GM20000 (cell line): Measurements from ENCODE around the gene FRAS1.

Experiments used
- DNase-seq: peaks from one replicate; pipeline ENCODE4 v3.0.0; 2012; ENCODE audit warnings: low spot score
- CTCF ChIP-seq: IDR thresholded peaks from 2 replicates; pipeline ENCODE4 v1.5.1; 2012; ENCODE audit warnings: mild to moderate bottlenecking, control low read depth; ENCODE audit errors: extremely low read depth, missing control alignments

FRAS1 gene

GRCh38 chr4:78524009-78524408, 466.9 kb downstream of the FRAS1 start:
- no peak for DNase-seq
- no peak for TF ChIP-seq CTCF

- no peak for DNase-seq
- TF ChIP-seq CTCF, result no peak
These were observed 468.4 kb downstream of the FRAS1 start for GRCh38 chr4:78525559-78525958.

- TF ChIP-seq CTCF, result no peak
- DNase-seq, result no peak
These were observed 470.0 kb downstream of the FRAS1 start for GRCh38 chr4:78527103-78527502.

- DNase-seq, result no peak
- no peak for TF ChIP-seq CTCF
These were observed 470.4 kb downstream of the FRAS1 start for GRCh38 chr4:78527555-78527954.

- DNase-seq, result no peak
- TF ChIP-seq CTCF, result no peak
These were observed 471.2 kb downstream of the FRAS1 start for GRCh38 chr4:78528327-78528726.

- DNase-seq, result no peak
- TF ChIP-seq CTCF, result no peak
These were observed 472.6 kb downstream of the FRAS1 start for GRCh38 chr4:78529569-78530209.

- no peak for TF ChIP-seq CTCF
- DNase-seq, result no peak
These were observed 474.9 kb downstream of the FRAS1 start for GRCh38 chr4:78532046-78532445.
